Liver (tissue), 9 donors: Measurements from ENCODE around the gene RAB7A. TPM values are rescaled to one million over a fixed set of nuclear protein-coding genes. Genes with fewer than 3 reads are reported as not detected.

Experiments used
- DNase-seq: peaks from one replicate; pipeline ENCODE4 v3.0.0-alpha.2; 2017; ENCODE audit warnings: low spot score
- H3K27ac ChIP-seq, 2 donors: one replicate each; pipeline ENCODE4 v1.7.0; 2013; ENCODE audit warnings: inconsistent platforms in 2 of 2, low read length in 2 of 2, control low read depth in 1 of 2, low read depth in 1 of 2, mild to moderate bottlenecking in 1 of 2
- H3K27me3 ChIP-seq, 4 donors: one replicate each; pipeline versions ENCODE4 v1.6.1 to v1.7.0; 2013; ENCODE audit warnings: low read length in 3 of 4, inconsistent platforms in 1 of 4, mild to moderate bottlenecking in 1 of 4, moderate library complexity in 1 of 4; ENCODE audit not compliant: control insufficient read depth in 4 of 4, insufficient read depth in 4 of 4
- H3K36me3 ChIP-seq, 4 donors: one replicate each; pipeline versions ENCODE4 v1.6.1 to v1.7.0; 2013; ENCODE audit warnings: low read length in 3 of 4, mild to moderate bottlenecking in 3 of 4, low read depth in 1 of 4, moderate library complexity in 1 of 4; ENCODE audit not compliant: control insufficient read depth in 4 of 4, insufficient read depth in 3 of 4
- H3K4me1 ChIP-seq, 4 donors: one replicate each; pipeline versions ENCODE4 v1.6.1 to v1.7.0; 2013; ENCODE audit warnings: low read length in 3 of 4, mild to moderate bottlenecking in 3 of 4, moderate library complexity in 1 of 4; ENCODE audit not compliant: control insufficient read depth in 4 of 4, insufficient read depth in 4 of 4
- H3K4me3 ChIP-seq, 3 donors: one replicate each; pipeline versions ENCODE4 v1.6.1 to v1.7.0; 2013; ENCODE audit warnings: low read length in 3 of 3, control low read depth in 1 of 3, low read depth in 1 of 3, mild to moderate bottlenecking in 1 of 3
- H3K9ac ChIP-seq, 2 donors: one replicate each; pipeline ENCODE4 v1.7.0; 2013; ENCODE audit warnings: low read length in 2 of 2, mild to moderate bottlenecking in 2 of 2, moderate library complexity in 2 of 2, control low read depth in 1 of 2, low read depth in 1 of 2
- H3K9me3 ChIP-seq, 4 donors: one replicate each; pipeline versions ENCODE4 v1.6.1 to v1.7.0; 2013; ENCODE audit warnings: low read length in 3 of 4; ENCODE audit not compliant: control insufficient read depth in 4 of 4
- EGR1 ChIP-seq, 2 donors: IDR thresholded peaks; 2 replicates each; pipeline ENCODE4 v1.6.1; 2016 to 2018; ENCODE audit warnings: antibody characterized with exemption in 2 of 2, low read depth in 2 of 2
- FOXA1 ChIP-seq: IDR thresholded peaks from 2 replicates; pipeline ENCODE4 v1.6.1; 2016; ENCODE audit warnings: antibody characterized with exemption
- FOXA2 ChIP-seq: IDR thresholded peaks from 2 replicates; pipeline ENCODE4 v1.6.1; 2016; ENCODE audit warnings: antibody characterized with exemption
- GABPA ChIP-seq, 2 donors: IDR thresholded peaks in 1 of 2; conservative IDR thresholded peaks in 1 of 2; 2 replicates each; pipeline ENCODE4 v1.6.1; 2016; ENCODE audit warnings: antibody characterized with exemption in 2 of 2, mild to moderate bottlenecking in 1 of 2, moderate library complexity in 1 of 2
- HNF4A ChIP-seq, 2 donors: conservative IDR thresholded peaks; 2 replicates each; pipeline ENCODE4 v1.6.1; 2016; ENCODE audit warnings: antibody characterized with exemption in 2 of 2, mild to moderate bottlenecking in 2 of 2
- HNF4G ChIP-seq: IDR thresholded peaks from 2 replicates; pipeline ENCODE4 v1.6.1; 2016; ENCODE audit warnings: antibody characterized with exemption
- JUND ChIP-seq, 2 donors: IDR thresholded peaks; 2 replicates each; pipeline ENCODE4 v1.6.1; 2016; ENCODE audit warnings: antibody characterized with exemption in 2 of 2
- NR2F2 ChIP-seq: IDR thresholded peaks from 2 replicates; pipeline ENCODE4 v1.6.1; 2016; ENCODE audit warnings: antibody characterized with exemption
- RAD21 ChIP-seq, 2 donors: IDR thresholded peaks; 2 replicates each; pipeline ENCODE4 v1.6.1; 2016; ENCODE audit warnings: antibody characterized with exemption in 2 of 2, mild to moderate bottlenecking in 2 of 2
- RXRA ChIP-seq, 2 donors: IDR thresholded peaks; 2 replicates each; pipeline ENCODE4 v1.6.1; 2017 to 2018; ENCODE audit warnings: antibody characterized with exemption in 2 of 2, mild to moderate bottlenecking in 1 of 2
- SP1 ChIP-seq: IDR thresholded peaks from 2 replicates; pipeline ENCODE4 v1.6.1; 2018; ENCODE audit warnings: antibody characterized with exemption, mild to moderate bottlenecking
- TAF1 ChIP-seq: conservative IDR thresholded peaks from 2 replicates; pipeline ENCODE4 v1.6.1; 2016; ENCODE audit warnings: antibody characterized with exemption, mild to moderate bottlenecking
- YY1 ChIP-seq: IDR thresholded peaks from 2 replicates; pipeline ENCODE4 v1.6.1; 2016; ENCODE audit warnings: antibody characterized with exemption, mild to moderate bottlenecking
- WGBS: extraction: QIAGEN DNeasy Blood & Tissue Kit; methylation state at CpG from one replicate; pipeline ENCODE4 v1.1.7; 2013; 5-methylcytosine and 5-hydroxymethylcytosine counted together
- polyA plus RNA-seq, 2 donors: library from polyadenylated mRNA; stranded (reverse) in 1 of 2; unstranded in 1 of 2; fragments of 200-250 nt in 1 of 2; fragments of >200 nt in 1 of 2; fragmentation: Nextera tagmentation in 1 of 2; extraction: Ambion mirVana in 1 of 2; gene quantifications; one replicate each; pipeline versions ENCODE4 v1.2.1 to v1.2.3, GENCODE V29; 2013 to 2015
- total RNA-seq, 2 donors: library from RNA; depleted of rRNA; stranded (reverse); fragments of >200 nt; gene quantifications; one replicate each; pipeline ENCODE4 v1.2.3, GENCODE V29; 2014
- TF ChIP-seq, protein P1 (sequence below): IDR thresholded peaks from 2 replicates; pipeline ENCODE4 v1.6.1; 2016; ENCODE audit warnings: antibody characterized with exemption
- TF ChIP-seq, protein P2 (sequence below): IDR thresholded peaks from 2 replicates; pipeline ENCODE4 v1.6.1; 2016; ENCODE audit warnings: antibody characterized with exemption
- TF ChIP-seq, protein P3 (sequence below): fragments of 150-350 bp; IDR thresholded peaks from 2 replicates; pipeline ENCODE4 v1.5.1; 2017; ENCODE audit warnings: improper control_type of control experiment, low read depth, low read length; ENCODE audit not compliant: missing input control
- TF ChIP-seq, protein P4 (sequence below): IDR thresholded peaks from 2 replicates; pipeline ENCODE4 v1.6.1; 2016; ENCODE audit warnings: antibody characterized with exemption, mild to moderate bottlenecking
- TF ChIP-seq, protein P5 (sequence below): IDR thresholded peaks from 2 replicates; pipeline ENCODE4 v1.6.1; 2016; ENCODE audit warnings: antibody characterized with exemption
- donor health status: healthy.
- donor health status: healthy.
- donor health status: healthy.
- donor health status: healthy.
- donor health status: healthy.

Gene RAB7A
- total and polyA plus RNA-seq, 4 donors = 34.6 to 90.6 (median 63.4) TPM

DNA sequence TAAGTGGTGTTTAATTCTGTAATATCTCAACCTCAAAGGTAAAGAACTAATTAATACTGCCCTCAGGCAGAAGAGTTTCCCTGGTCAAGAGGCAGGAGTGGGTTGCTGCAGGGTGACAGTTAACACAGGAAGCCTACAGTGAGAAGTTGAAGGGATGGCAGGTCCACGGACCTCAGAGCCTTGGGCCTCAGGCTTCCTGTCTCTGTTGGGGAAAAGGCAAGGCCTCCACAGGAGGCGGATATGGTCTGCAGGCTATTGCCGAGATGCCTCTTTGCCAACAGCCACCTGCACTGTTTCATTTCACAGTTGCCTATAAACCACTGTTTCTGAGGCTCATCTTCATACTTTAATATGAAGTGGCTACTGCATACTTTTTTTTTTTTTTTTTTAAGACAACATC lies 42.0 kb upstream of the RAB7A start:
- no peaks in the 10 kb centered on the region for H3K36me3 ChIP-seq
- no peak overlapping the region for H3K4me3 ChIP-seq
- TF ChIP-seq HNF4A (conservative IDR thresholded peaks at IDR 0.05) = no peak
- TF ChIP-seq, protein P1, sequence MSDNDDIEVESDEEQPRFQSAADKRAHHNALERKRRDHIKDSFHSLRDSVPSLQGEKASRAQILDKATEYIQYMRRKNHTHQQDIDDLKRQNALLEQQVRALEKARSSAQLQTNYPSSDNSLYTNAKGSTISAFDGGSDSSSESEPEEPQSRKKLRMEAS = no peak
- TF ChIP-seq FOXA2 = no peak
- TF ChIP-seq YY1 = no peak
- no peak for TF ChIP-seq RAD21 (IDR thresholded peaks at IDR 0.05)
- TF ChIP-seq FOXA1 = no peak
- no peak for TF ChIP-seq EGR1 (IDR thresholded peaks at IDR 0.05; ENCODE audit: low read depth in 2 of 2)
- TF ChIP-seq TAF1 = no peak
- no peak for TF ChIP-seq GABPA (IDR thresholded peaks at IDR 0.05 in 1 of 2, conservative IDR thresholded peaks at IDR 0.05 in 1 of 2)
- H3K4me1 ChIP-seq = peaks cover 0 to 4% (median 3%) of the 10 kb centered on the region in 4 donors
- no peaks in the 10 kb centered on the region for H3K27me3 ChIP-seq
- WGBS = 79% methylated on average over 3 of the region's 3 CpGs
- DNase-seq = no peak
- no peaks in the 10 kb centered on the region for H3K9me3 ChIP-seq
- H3K9ac ChIP-seq = no peak overlapping the region
- no peak overlapping the region for H3K27ac ChIP-seq

DNA sequence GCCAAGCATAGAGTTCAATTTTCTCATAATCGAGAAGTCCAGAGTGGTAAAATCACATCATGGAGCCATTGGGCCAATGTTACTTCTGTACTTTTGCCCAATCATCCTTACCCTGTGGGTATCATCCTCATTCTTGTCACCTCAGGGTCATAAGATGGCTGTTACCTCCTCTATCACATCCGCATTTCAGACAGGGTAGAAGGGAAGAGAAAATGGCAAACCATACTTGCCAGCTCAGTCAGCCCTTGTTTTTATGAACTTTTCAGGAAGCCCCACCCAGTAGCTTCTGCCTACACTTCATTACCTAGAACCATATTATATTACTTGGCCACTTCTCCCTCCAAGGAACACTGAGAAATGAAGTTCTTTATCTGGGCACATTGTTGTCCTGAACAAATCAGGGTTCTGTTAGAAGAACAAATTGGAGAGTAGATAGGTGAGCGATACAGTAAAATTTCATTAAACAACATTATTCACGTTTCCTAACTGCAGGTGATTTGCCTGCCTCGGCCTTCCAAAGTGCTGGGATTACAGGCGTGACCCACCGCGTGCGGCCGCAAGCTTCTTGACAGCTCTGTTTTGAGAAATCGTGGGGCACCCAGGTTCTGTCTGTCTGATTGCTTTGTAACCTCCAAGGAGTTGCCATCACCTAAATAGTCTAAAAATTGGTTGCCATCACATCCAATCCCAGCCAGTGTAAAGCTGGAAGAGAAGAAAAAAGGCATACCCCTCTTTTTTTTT lies 40.8 kb upstream of the RAB7A start:
- H3K9me3 ChIP-seq = no peaks in the 10 kb centered on the region
- 96% methylated on average over 11 of the region's 11 CpGs for WGBS
- TF ChIP-seq RXRA (IDR thresholded peaks at IDR 0.05) = no peak
- no peak for TF ChIP-seq HNF4A (conservative IDR thresholded peaks at IDR 0.05)
- TF ChIP-seq EGR1 (IDR thresholded peaks at IDR 0.05; ENCODE audit: low read depth in 2 of 2) = no peak
- H3K4me1 ChIP-seq = peaks cover 0 to 4% (median 3%) of the 10 kb centered on the region in 4 donors
- no peak overlapping the region for H3K4me3 ChIP-seq
- no peak for DNase-seq
- H3K27me3 ChIP-seq = no peaks in the 10 kb centered on the region
- H3K9ac ChIP-seq = no peak overlapping the region
- no peak overlapping the region for H3K27ac ChIP-seq
- H3K36me3 ChIP-seq = no peaks in the 10 kb centered on the region

DNA sequence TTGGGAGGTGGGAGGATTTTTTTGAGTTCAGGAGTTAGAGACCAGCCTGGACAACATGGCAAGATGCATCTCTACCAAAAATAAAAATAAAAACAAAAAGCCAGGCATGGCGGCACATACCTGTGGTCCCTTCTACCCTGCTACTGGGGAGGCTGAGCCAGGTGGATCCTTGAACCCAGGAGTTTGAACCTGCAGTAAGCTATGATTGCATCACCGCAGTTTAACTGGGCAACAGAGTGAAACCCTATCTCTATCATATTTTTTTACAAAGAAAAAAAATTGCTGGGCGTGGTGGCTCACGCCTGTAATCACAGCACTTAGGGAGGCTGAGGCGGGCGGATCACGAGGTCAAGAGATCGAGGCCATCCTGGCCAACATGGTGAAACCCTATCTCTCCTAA lies 39.5 kb upstream of the RAB7A start:
- no peak for DNase-seq
- H3K27ac ChIP-seq = no peak overlapping the region
- 95% methylated on average over 8 of the region's 8 CpGs for WGBS

More for the DNA sequence above, 39.5 kb upstream of the RAB7A start:
- H3K27me3 ChIP-seq = no peaks in the 10 kb centered on the region
- peaks cover 0 to under 1% (median under 1%) of the 10 kb centered on the region in 4 donors for H3K4me1 ChIP-seq
- H3K9ac ChIP-seq = no peak overlapping the region
- no peaks in the 10 kb centered on the region for H3K9me3 ChIP-seq
- H3K36me3 ChIP-seq = no peaks in the 10 kb centered on the region
- no peak overlapping the region for H3K4me3 ChIP-seq
- TF ChIP-seq FOXA1 = no peak
- TF ChIP-seq, protein P1 = no peak
- TF ChIP-seq EGR1 (IDR thresholded peaks at IDR 0.05; ENCODE audit: low read depth in 2 of 2) = no peak
- TF ChIP-seq, protein P2, sequence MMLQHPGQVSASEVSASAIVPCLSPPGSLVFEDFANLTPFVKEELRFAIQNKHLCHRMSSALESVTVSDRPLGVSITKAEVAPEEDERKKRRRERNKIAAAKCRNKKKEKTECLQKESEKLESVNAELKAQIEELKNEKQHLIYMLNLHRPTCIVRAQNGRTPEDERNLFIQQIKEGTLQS = no peak
- no peak for TF ChIP-seq RAD21 (IDR thresholded peaks at IDR 0.05)
- TF ChIP-seq RXRA (IDR thresholded peaks at IDR 0.05) = no peak
- no peak for TF ChIP-seq GABPA (IDR thresholded peaks at IDR 0.05 in 1 of 2, conservative IDR thresholded peaks at IDR 0.05 in 1 of 2)
- no peak for TF ChIP-seq YY1
- no peak for TF ChIP-seq HNF4A (conservative IDR thresholded peaks at IDR 0.05)
- TF ChIP-seq, protein P3, sequence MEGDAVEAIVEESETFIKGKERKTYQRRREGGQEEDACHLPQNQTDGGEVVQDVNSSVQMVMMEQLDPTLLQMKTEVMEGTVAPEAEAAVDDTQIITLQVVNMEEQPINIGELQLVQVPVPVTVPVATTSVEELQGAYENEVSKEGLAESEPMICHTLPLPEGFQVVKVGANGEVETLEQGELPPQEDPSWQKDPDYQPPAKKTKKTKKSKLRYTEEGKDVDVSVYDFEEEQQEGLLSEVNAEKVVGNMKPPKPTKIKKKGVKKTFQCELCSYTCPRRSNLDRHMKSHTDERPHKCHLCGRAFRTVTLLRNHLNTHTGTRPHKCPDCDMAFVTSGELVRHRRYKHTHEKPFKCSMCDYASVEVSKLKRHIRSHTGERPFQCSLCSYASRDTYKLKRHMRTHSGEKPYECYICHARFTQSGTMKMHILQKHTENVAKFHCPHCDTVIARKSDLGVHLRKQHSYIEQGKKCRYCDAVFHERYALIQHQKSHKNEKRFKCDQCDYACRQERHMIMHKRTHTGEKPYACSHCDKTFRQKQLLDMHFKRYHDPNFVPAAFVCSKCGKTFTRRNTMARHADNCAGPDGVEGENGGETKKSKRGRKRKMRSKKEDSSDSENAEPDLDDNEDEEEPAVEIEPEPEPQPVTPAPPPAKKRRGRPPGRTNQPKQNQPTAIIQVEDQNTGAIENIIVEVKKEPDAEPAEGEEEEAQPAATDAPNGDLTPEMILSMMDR = no peak
- no peak for TF ChIP-seq NR2F2
- TF ChIP-seq, protein P4, sequence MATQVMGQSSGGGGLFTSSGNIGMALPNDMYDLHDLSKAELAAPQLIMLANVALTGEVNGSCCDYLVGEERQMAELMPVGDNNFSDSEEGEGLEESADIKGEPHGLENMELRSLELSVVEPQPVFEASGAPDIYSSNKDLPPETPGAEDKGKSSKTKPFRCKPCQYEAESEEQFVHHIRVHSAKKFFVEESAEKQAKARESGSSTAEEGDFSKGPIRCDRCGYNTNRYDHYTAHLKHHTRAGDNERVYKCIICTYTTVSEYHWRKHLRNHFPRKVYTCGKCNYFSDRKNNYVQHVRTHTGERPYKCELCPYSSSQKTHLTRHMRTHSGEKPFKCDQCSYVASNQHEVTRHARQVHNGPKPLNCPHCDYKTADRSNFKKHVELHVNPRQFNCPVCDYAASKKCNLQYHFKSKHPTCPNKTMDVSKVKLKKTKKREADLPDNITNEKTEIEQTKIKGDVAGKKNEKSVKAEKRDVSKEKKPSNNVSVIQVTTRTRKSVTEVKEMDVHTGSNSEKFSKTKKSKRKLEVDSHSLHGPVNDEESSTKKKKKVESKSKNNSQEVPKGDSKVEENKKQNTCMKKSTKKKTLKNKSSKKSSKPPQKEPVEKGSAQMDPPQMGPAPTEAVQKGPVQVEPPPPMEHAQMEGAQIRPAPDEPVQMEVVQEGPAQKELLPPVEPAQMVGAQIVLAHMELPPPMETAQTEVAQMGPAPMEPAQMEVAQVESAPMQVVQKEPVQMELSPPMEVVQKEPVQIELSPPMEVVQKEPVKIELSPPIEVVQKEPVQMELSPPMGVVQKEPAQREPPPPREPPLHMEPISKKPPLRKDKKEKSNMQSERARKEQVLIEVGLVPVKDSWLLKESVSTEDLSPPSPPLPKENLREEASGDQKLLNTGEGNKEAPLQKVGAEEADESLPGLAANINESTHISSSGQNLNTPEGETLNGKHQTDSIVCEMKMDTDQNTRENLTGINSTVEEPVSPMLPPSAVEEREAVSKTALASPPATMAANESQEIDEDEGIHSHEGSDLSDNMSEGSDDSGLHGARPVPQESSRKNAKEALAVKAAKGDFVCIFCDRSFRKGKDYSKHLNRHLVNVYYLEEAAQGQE = no peak
- no peak for TF ChIP-seq FOXA2
- TF ChIP-seq JUND (IDR thresholded peaks at IDR 0.05) = no peak
- TF ChIP-seq, protein P5, sequence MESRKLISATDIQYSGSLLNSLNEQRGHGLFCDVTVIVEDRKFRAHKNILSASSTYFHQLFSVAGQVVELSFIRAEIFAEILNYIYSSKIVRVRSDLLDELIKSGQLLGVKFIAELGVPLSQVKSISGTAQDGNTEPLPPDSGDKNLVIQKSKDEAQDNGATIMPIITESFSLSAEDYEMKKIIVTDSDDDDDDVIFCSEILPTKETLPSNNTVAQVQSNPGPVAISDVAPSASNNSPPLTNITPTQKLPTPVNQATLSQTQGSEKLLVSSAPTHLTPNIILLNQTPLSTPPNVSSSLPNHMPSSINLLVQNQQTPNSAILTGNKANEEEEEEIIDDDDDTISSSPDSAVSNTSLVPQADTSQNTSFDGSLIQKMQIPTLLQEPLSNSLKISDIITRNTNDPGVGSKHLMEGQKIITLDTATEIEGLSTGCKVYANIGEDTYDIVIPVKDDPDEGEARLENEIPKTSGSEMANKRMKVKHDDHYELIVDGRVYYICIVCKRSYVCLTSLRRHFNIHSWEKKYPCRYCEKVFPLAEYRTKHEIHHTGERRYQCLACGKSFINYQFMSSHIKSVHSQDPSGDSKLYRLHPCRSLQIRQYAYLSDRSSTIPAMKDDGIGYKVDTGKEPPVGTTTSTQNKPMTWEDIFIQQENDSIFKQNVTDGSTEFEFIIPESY = no peak
- no peak for TF ChIP-seq SP1
- no peak for TF ChIP-seq TAF1
- TF ChIP-seq HNF4G = no peak
